Neural cell (in vitro differentiated cells): ENCODE data around the gene ZNF205. TPM values are rescaled to one million over a fixed set of nuclear protein-coding genes. Genes with fewer than 3 reads are reported as not detected.

Source experiments
- H2AFZ ChIP-seq: fragments of 200-600, 300-800 bp; sonication (generic), shearing (Covaris generic); 2 replicates; pipeline ENCODE4 v1.6.0; 2014; ENCODE audit warnings: low read depth, mild to moderate bottlenecking, antibody characterized with exemption, low read length, moderate library complexity
- H3F3A ChIP-seq: fragments of 200-600 bp; shearing (Covaris generic); 2 replicates; pipeline ENCODE4 v1.6.1; 2016; ENCODE audit warnings: mild to moderate bottlenecking, moderate library complexity, mixed read lengths, antibody characterized with exemption, low read length; ENCODE audit not compliant: insufficient read depth, poor library complexity, severe bottlenecking
- H3K27ac ChIP-seq: fragments of 200-600, 300-800 bp; sonication (generic), shearing (Covaris generic); 2 replicates; pipeline ENCODE4 v1.5.1; 2014; ENCODE audit warnings: mild to moderate bottlenecking, low read length, moderate library complexity
- H3K27me3 ChIP-seq: fragments of 300-800, 200-600 bp; sonication (generic), shearing (Covaris generic); 2 replicates; pipeline ENCODE4 v1.6.0; 2014; ENCODE audit warnings: mild to moderate bottlenecking, low read depth, low read length, moderate library complexity; ENCODE audit not compliant: insufficient read depth
- H3K36me3 ChIP-seq: fragments of 300-800, 200-600 bp; sonication (generic), shearing (Covaris generic); 2 replicates; pipeline ENCODE4 v1.5.1; 2014; ENCODE audit warnings: mild to moderate bottlenecking, antibody characterized with exemption, low read length, moderate library complexity; ENCODE audit not compliant: insufficient read depth
- H3K4me2 ChIP-seq: fragments of 300-800, 200-600 bp; sonication (generic), shearing (Covaris generic); 2 replicates; pipeline ENCODE4 v1.6.0; 2014; ENCODE audit warnings: mild to moderate bottlenecking, low read length
- H3K4me3 ChIP-seq: fragments of 300-800, 200-600 bp; sonication (generic), shearing (Covaris generic); 2 replicates; pipeline ENCODE4 v1.5.1; 2014; ENCODE audit warnings: mild to moderate bottlenecking, low read length, moderate library complexity
- H3K79me2 ChIP-seq: fragments of 200-600 bp; shearing (Covaris generic); replicated peaks from 2 replicates; pipeline ENCODE4 v1.6.0; 2014; ENCODE audit warnings: mild to moderate bottlenecking, low read length, moderate library complexity; ENCODE audit not compliant: insufficient read depth
- H3K9ac ChIP-seq: fragments of 300-800, 200-600 bp; sonication (generic), shearing (Covaris generic); 2 replicates; pipeline ENCODE4 v1.6.1; 2016; ENCODE audit warnings: mild to moderate bottlenecking, low read length, mixed read lengths
- H3K9me2 ChIP-seq: fragments of 200-600 bp; shearing (Covaris generic); 2 replicates; pipeline ENCODE4 v1.6.1; 2016; ENCODE audit warnings: mild to moderate bottlenecking, low read length, mixed read lengths; ENCODE audit not compliant: insufficient read depth
- H3K9me3 ChIP-seq: fragments of 200-600, 300-800 bp; sonication (generic), shearing (Covaris generic); 2 replicates; pipeline ENCODE4 v1.6.1; 2016; ENCODE audit warnings: mild to moderate bottlenecking, mixed run types, low read length, moderate library complexity, mixed read lengths
- H4K20me1 ChIP-seq: fragments of 200-600 bp; shearing (Covaris generic); 2 replicates; pipeline ENCODE4 v1.6.1; 2016; ENCODE audit warnings: mild to moderate bottlenecking, mixed run types; ENCODE audit not compliant: insufficient read depth
- EP300 ChIP-seq: fragments of 450-650 bp; conservative IDR thresholded peaks from 2 replicates; pipeline ENCODE4 v1.6.1; 2014; ENCODE audit warnings: antibody characterized with exemption, mild to moderate bottlenecking, moderate library complexity; ENCODE audit not compliant: poor library complexity, severe bottlenecking
- EZH2 ChIP-seq: fragments of 200-600, 300-800 bp; shearing (Covaris generic), sonication (generic); IDR thresholded peaks from 2 replicates; pipeline ENCODE4 v1.6.1; 2014; ENCODE audit warnings: antibody characterized with exemption, low read length, borderline replicate concordance, mild to moderate bottlenecking; ENCODE audit not compliant: insufficient read depth, poor library complexity, severe bottlenecking
- MXI1 ChIP-seq: fragments of 450-650 bp; conservative IDR thresholded peaks from 2 replicates; pipeline ENCODE4 v1.6.1; 2014; ENCODE audit warnings: antibody characterized with exemption, mild to moderate bottlenecking; ENCODE audit not compliant: poor library complexity, severe bottlenecking
- POLR2AphosphoS5 ChIP-seq: IDR thresholded peaks from 2 replicates; pipeline ENCODE4 v1.6.1; 2012
- RAD21 ChIP-seq: fragments of 450-650 bp; conservative IDR thresholded peaks from 2 replicates; pipeline ENCODE4 v1.6.1; 2014; ENCODE audit warnings: antibody characterized with exemption, mild to moderate bottlenecking, moderate library complexity
- SMC3 ChIP-seq: fragments of 450-650 bp; conservative IDR thresholded peaks from 2 replicates; pipeline ENCODE4 v1.6.1; 2014; ENCODE audit warnings: antibody characterized with exemption, mild to moderate bottlenecking, moderate library complexity; ENCODE audit not compliant: poor library complexity
- TAF1 ChIP-seq: IDR thresholded peaks from 2 replicates; pipeline ENCODE4 v1.6.1; 2012; ENCODE audit warnings: low read depth
- polyA plus RNA-seq: library from polyadenylated mRNA; depleted of rRNA; stranded (reverse); fragments of >200 nt; gene quantifications from 2 replicates; pipeline ENCODE4 v1.2.3, GENCODE V29; 2014
- TF ChIP-seq, protein P1 (sequence below): IDR thresholded peaks from 2 replicates; pipeline ENCODE4 v1.6.1; 2012; ENCODE audit warnings: borderline replicate concordance
- TF ChIP-seq, protein P2 (sequence below): fragments of 450-650 bp; IDR thresholded peaks from 2 replicates; pipeline ENCODE4 v1.5.1; 2014; ENCODE audit warnings: antibody characterized with exemption, mild to moderate bottlenecking, moderate library complexity; ENCODE audit not compliant: poor library complexity, severe bottlenecking

The ZNF205 gene
- polyA plus RNA-seq, 1 donor from 2014 or later: 30.0 TPM

- no peak overlapping the region for H2AFZ ChIP-seq
- no peaks in the 10 kb centered on the region for H3K27me3 ChIP-seq
- H3K9me3 ChIP-seq: no peaks in the 10 kb centered on the region
- no peak overlapping the region for H3K4me3 ChIP-seq
- no peaks in the 10 kb centered on the region for H3K36me3 ChIP-seq
- no peaks in the 10 kb centered on the region for H3F3A ChIP-seq
- no peak overlapping the region for H3K4me2 ChIP-seq
- no peak overlapping the region for H3K27ac ChIP-seq
- TF ChIP-seq RAD21: no peak
- TF ChIP-seq, protein P1, sequence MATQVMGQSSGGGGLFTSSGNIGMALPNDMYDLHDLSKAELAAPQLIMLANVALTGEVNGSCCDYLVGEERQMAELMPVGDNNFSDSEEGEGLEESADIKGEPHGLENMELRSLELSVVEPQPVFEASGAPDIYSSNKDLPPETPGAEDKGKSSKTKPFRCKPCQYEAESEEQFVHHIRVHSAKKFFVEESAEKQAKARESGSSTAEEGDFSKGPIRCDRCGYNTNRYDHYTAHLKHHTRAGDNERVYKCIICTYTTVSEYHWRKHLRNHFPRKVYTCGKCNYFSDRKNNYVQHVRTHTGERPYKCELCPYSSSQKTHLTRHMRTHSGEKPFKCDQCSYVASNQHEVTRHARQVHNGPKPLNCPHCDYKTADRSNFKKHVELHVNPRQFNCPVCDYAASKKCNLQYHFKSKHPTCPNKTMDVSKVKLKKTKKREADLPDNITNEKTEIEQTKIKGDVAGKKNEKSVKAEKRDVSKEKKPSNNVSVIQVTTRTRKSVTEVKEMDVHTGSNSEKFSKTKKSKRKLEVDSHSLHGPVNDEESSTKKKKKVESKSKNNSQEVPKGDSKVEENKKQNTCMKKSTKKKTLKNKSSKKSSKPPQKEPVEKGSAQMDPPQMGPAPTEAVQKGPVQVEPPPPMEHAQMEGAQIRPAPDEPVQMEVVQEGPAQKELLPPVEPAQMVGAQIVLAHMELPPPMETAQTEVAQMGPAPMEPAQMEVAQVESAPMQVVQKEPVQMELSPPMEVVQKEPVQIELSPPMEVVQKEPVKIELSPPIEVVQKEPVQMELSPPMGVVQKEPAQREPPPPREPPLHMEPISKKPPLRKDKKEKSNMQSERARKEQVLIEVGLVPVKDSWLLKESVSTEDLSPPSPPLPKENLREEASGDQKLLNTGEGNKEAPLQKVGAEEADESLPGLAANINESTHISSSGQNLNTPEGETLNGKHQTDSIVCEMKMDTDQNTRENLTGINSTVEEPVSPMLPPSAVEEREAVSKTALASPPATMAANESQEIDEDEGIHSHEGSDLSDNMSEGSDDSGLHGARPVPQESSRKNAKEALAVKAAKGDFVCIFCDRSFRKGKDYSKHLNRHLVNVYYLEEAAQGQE: no peak
- no peak for TF ChIP-seq EZH2
- no peak for TF ChIP-seq TAF1
- no peak for TF ChIP-seq EP300
- no peak for TF ChIP-seq POLR2AphosphoS5
- TF ChIP-seq, protein P2, sequence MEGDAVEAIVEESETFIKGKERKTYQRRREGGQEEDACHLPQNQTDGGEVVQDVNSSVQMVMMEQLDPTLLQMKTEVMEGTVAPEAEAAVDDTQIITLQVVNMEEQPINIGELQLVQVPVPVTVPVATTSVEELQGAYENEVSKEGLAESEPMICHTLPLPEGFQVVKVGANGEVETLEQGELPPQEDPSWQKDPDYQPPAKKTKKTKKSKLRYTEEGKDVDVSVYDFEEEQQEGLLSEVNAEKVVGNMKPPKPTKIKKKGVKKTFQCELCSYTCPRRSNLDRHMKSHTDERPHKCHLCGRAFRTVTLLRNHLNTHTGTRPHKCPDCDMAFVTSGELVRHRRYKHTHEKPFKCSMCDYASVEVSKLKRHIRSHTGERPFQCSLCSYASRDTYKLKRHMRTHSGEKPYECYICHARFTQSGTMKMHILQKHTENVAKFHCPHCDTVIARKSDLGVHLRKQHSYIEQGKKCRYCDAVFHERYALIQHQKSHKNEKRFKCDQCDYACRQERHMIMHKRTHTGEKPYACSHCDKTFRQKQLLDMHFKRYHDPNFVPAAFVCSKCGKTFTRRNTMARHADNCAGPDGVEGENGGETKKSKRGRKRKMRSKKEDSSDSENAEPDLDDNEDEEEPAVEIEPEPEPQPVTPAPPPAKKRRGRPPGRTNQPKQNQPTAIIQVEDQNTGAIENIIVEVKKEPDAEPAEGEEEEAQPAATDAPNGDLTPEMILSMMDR: no peak
- TF ChIP-seq MXI1: no peak
- TF ChIP-seq SMC3: no peak
- H3K79me2 ChIP-seq: no peaks in the 10 kb centered on the region
- no peaks in the 10 kb centered on the region for H3K9me2 ChIP-seq
- H3K9ac ChIP-seq: no peak overlapping the region
- no peaks in the 10 kb centered on the region for H4K20me1 ChIP-seq
Observed at GRCh38 chr16:3119701-3120408, 7.5 kb downstream of the ZNF205 start.

DNA sequence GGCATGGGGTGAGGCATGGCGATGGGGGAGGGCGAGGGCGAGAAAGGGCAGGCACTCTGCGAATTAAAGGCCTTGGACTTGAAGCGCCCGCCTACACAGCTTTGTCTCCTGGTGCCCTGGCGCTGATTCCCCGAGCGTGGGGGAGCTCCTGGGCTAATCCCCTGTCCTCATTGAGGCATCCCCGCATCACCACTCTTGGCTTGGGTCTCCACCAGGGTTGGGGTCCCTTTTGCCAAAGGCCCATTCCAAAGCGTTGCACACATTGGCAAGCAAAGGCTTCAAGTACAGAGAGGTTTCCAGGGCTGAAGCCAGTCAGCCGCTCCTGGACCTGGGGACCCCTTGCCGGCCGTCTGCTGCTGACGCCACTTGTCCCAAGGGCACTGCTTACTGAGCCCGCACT lies 8.0 kb downstream of the ZNF205 start:
- H4K20me1 ChIP-seq: no peaks in the 10 kb centered on the region
- no peak overlapping the region for H2AFZ ChIP-seq
- H3K9me3 ChIP-seq: no peaks in the 10 kb centered on the region
- H3K4me2 ChIP-seq: no peak overlapping the region
- H3K9me2 ChIP-seq: no peaks in the 10 kb centered on the region
- H3K4me3 ChIP-seq: no peak overlapping the region
- TF ChIP-seq, protein P2: no peak
- TF ChIP-seq EP300 (no peak), MXI1 (no peak), RAD21 (no peak), EZH2 (no peak), TAF1 (no peak), POLR2AphosphoS5 (no peak), SMC3 (no peak)
- TF ChIP-seq, protein P1: no peak
- H3K36me3 ChIP-seq: no peaks in the 10 kb centered on the region
- H3K79me2 ChIP-seq: no peaks in the 10 kb centered on the region
- H3K27ac ChIP-seq: no peak overlapping the region
- H3K9ac ChIP-seq: no peak overlapping the region
- no peaks in the 10 kb centered on the region for H3F3A ChIP-seq
- no peaks in the 10 kb centered on the region for H3K27me3 ChIP-seq
